ENCODE data around the gene UBQLN4. TPM values are rescaled to one million over a fixed set of nuclear protein-coding genes. Genes with fewer than 3 reads are reported as not detected.

UBQLN4 gene
- total and polyA plus RNA-seq, 2 of the 4 experiments (the other 2 are of a cell fraction), result 8.8 to 21.6 TPM

Other genes with a start within 250 kb of the UBQLN4 start
- 29.4 and 30.3 TPM in 2 replicates for gene GON4L, start 196.6 kb downstream of the UBQLN4 start, total RNA-seq (2012; rRNA removed)
- gene GON4L, start 196.6 kb downstream of the UBQLN4 start, polyA plus RNA-seq (2012; rRNA removed), result 19.2 and 21.2 TPM in 2 replicates
- gene SYT11, start 194.2 kb downstream of the UBQLN4 start, total RNA-seq (2012; rRNA removed), result 37.8 and 43.7 TPM in 2 replicates
- 22.9 TPM in 2 replicates for gene SYT11, start 194.2 kb downstream of the UBQLN4 start, polyA plus RNA-seq (2012; rRNA removed)
- 46.8 and 52.2 TPM in 2 replicates for gene RIT1, start 142.4 kb downstream of the UBQLN4 start, total RNA-seq (2012; rRNA removed)
- 26.2 and 29.6 TPM in 2 replicates for gene RIT1, start 142.4 kb downstream of the UBQLN4 start, polyA plus RNA-seq (2012; rRNA removed)
- 22.5 and 28.0 TPM in 2 replicates for gene KHDC4, start 119.4 kb downstream of the UBQLN4 start, total RNA-seq (2012; rRNA removed)
- gene KHDC4, start 119.4 kb downstream of the UBQLN4 start, polyA plus RNA-seq (2012; rRNA removed), result 23.4 and 29.9 TPM in 2 replicates
- gene RXFP4, start 112.2 kb downstream of the UBQLN4 start, total RNA-seq (2012; rRNA removed), result not detected in 2 replicates
- not detected in 2 replicates for gene RXFP4, start 112.2 kb downstream of the UBQLN4 start, polyA plus RNA-seq (2012; rRNA removed)
- 81.4 and 91.8 TPM in 2 replicates for gene ARHGEF2, start 75.3 kb downstream of the UBQLN4 start, total RNA-seq (2012; rRNA removed)
- gene ARHGEF2, start 75.3 kb downstream of the UBQLN4 start, polyA plus RNA-seq (2012; rRNA removed), result 101 and 117 TPM in 2 replicates
- 553 and 927 TPM in 2 replicates for gene SSR2, start 32.8 kb downstream of the UBQLN4 start, total RNA-seq (2012; rRNA removed)
- 952 and 1,264 TPM in 2 replicates for gene SSR2, start 32.8 kb downstream of the UBQLN4 start, polyA plus RNA-seq (2012; rRNA removed)
- 45.8 and 50.0 TPM in 2 replicates for gene LAMTOR2, start 984 bp upstream of the UBQLN4 start, total RNA-seq (2012; rRNA removed)
- 89.0 and 106 TPM in 2 replicates for gene LAMTOR2, start 984 bp upstream of the UBQLN4 start, polyA plus RNA-seq (2012; rRNA removed)
- not detected in 2 replicates for gene RAB25, start 7.4 kb upstream of the UBQLN4 start, total RNA-seq (2012; rRNA removed)
- not detected in 2 replicates for gene RAB25, start 7.4 kb upstream of the UBQLN4 start, polyA plus RNA-seq (2012; rRNA removed)
- 2.3 and 2.5 TPM in 2 replicates for gene MEX3A, start 28.7 kb upstream of the UBQLN4 start, total RNA-seq (2012; rRNA removed)
- gene MEX3A, start 28.7 kb upstream of the UBQLN4 start, polyA plus RNA-seq (2012; rRNA removed), result 9.0 and 11.6 TPM in 2 replicates
- gene LMNA, start 60.9 kb upstream of the UBQLN4 start, total RNA-seq (2012; rRNA removed), result 753 and 755 TPM in 2 replicates
- 563 and 927 TPM in 2 replicates for gene LMNA, start 60.9 kb upstream of the UBQLN4 start, polyA plus RNA-seq (2012; rRNA removed)
- 0.18 and 0.28 TPM in 2 replicates for gene SEMA4A, start 99.8 kb upstream of the UBQLN4 start, total RNA-seq (2012; rRNA removed)
- 0.86 and 1.4 TPM in 2 replicates for gene SEMA4A, start 99.8 kb upstream of the UBQLN4 start, polyA plus RNA-seq (2012; rRNA removed)
- gene SLC25A44, start 140.3 kb upstream of the UBQLN4 start, total RNA-seq (2012; rRNA removed), result 12.7 and 12.8 TPM in 2 replicates
- gene SLC25A44, start 140.3 kb upstream of the UBQLN4 start, polyA plus RNA-seq (2012; rRNA removed), result 19.7 and 20.2 TPM in 2 replicates
- 54.8 and 62.5 TPM in 2 replicates for gene PMF1, start 159.2 kb upstream of the UBQLN4 start, total RNA-seq (2012; rRNA removed)
- gene PMF1, start 159.2 kb upstream of the UBQLN4 start, polyA plus RNA-seq (2012; rRNA removed), result 73.4 and 74.9 TPM in 2 replicates
- not detected in 2 replicates for gene BGLAP, start 188.4 kb upstream of the UBQLN4 start, total RNA-seq (2012; rRNA removed)
- 0.32 and 0.67 TPM in 2 replicates for gene BGLAP, start 188.4 kb upstream of the UBQLN4 start, polyA plus RNA-seq (2012; rRNA removed)
- gene PAQR6, start 194.3 kb upstream of the UBQLN4 start, total RNA-seq (2012; rRNA removed), result under 0.01 TPM in 1 of 2 replicates, not detected in the other
- gene PAQR6, start 194.3 kb upstream of the UBQLN4 start, polyA plus RNA-seq (2012; rRNA removed), result 0.57 and 0.67 TPM in 2 replicates
- gene SMG5, start 229.0 kb upstream of the UBQLN4 start, total RNA-seq (2012; rRNA removed), result 33.9 and 37.3 TPM in 2 replicates
- gene SMG5, start 229.0 kb upstream of the UBQLN4 start, polyA plus RNA-seq (2012; rRNA removed), result 33.3 and 34.7 TPM in 2 replicates
- gene TMEM79, start 230.5 kb upstream of the UBQLN4 start, total RNA-seq (2012; rRNA removed), result 0.28 and 0.54 TPM in 2 replicates
- 2.3 and 3.3 TPM in 2 replicates for gene TMEM79, start 230.5 kb upstream of the UBQLN4 start, polyA plus RNA-seq (2012; rRNA removed)
- gene GLMP, start 241.9 kb upstream of the UBQLN4 start, total RNA-seq (2012; rRNA removed), result 18.3 and 32.6 TPM in 2 replicates
- 43.1 and 45.8 TPM in 2 replicates for gene GLMP, start 241.9 kb upstream of the UBQLN4 start, polyA plus RNA-seq (2012; rRNA removed)
- 0.28 TPM in 1 of 2 replicates, not detected in the other for gene VHLL, start 245.5 kb upstream of the UBQLN4 start, total RNA-seq (2012; rRNA removed)
- gene VHLL, start 245.5 kb upstream of the UBQLN4 start, polyA plus RNA-seq (2012; rRNA removed), result not detected in 2 replicates